ENCODE data around the gene METTL6. TPM values are rescaled to one million over a fixed set of nuclear protein-coding genes. Genes with fewer than 3 reads are reported as not detected.
A peak's percentile ranks its signal among the peaks of the same experiment; 100 is the strongest.
"Not testable (repeated sequence)": the region's sequence is repeated elsewhere in the genome, so short reads cannot be mapped to it uniquely, and the experiment has no call there.

METTL6 gene
- total RNA-seq, 1 donor from 2014 or later = 19.7 TPM

- Mint-ChIP-seq H3K27me3 (ENCODE audit: low read depth) (no peaks in the 10 kb centered on the region), H3K27ac (ENCODE audit: unreplicated experiment) (peak overlapping the region; percentile 95), H3K4me3 (ENCODE audit: unreplicated experiment) (peak overlapping the region; percentile 99), H3K9me3 (ENCODE audit: low read depth) (peaks cover 2% of the 10 kb centered on the region), H3K36me3 (ENCODE audit: low read depth) (peaks cover 6% of the 10 kb centered on the region), H3K4me1 (ENCODE audit: low read depth) (peaks cover 52% of the 10 kb centered on the region)
- DNase-seq (ENCODE audit: low spot score) = no peak
- no peak for TF ChIP-seq CTCF (IDR thresholded peaks at IDR 0.05)
Observed at GRCh38 chr3:15429080-15429479, 1.7 kb upstream of the METTL6 start.

- Mint-ChIP-seq H3K27me3 (ENCODE audit: low read depth) (no peaks in the 10 kb centered on the region), H3K27ac (ENCODE audit: unreplicated experiment) (peak overlapping the region; percentile 95), H3K36me3 (ENCODE audit: low read depth) (peaks cover 4% of the 10 kb centered on the region), H3K9me3 (ENCODE audit: low read depth) (peaks cover 2% of the 10 kb centered on the region), H3K4me1 (ENCODE audit: low read depth) (peaks cover 52% of the 10 kb centered on the region), H3K4me3 (ENCODE audit: unreplicated experiment) (peak overlapping the region; percentile 99)
- no peak for TF ChIP-seq CTCF (IDR thresholded peaks at IDR 0.05)
- DNase-seq (ENCODE audit: low spot score) = no peak
Observed at GRCh38 chr3:15428539-15428938, 1.2 kb upstream of the METTL6 start.

GRCh38 chr3:15427981-15428380 is 637 bp upstream of the METTL6 start:
- Mint-ChIP-seq H3K27ac (ENCODE audit: unreplicated experiment) (peak overlapping the region; percentile 95), H3K9me3 (ENCODE audit: low read depth) (peaks cover 2% of the 10 kb centered on the region), H3K27me3 (ENCODE audit: low read depth) (no peaks in the 10 kb centered on the region)

GRCh38 chr3:15426579-15427118 is 695 bp downstream of the METTL6 start:
- no peaks in the 10 kb centered on the region for H3K27me3 Mint-ChIP-seq (ENCODE audit: low read depth)
- DNase-seq (ENCODE audit: low spot score) = no peak
- H3K4me3 Mint-ChIP-seq (ENCODE audit: unreplicated experiment) = peak overlapping the region; percentile 99
- peaks cover 4% of the 10 kb centered on the region for H3K36me3 Mint-ChIP-seq (ENCODE audit: low read depth)
- peak overlapping the region; percentile 95 for H3K27ac Mint-ChIP-seq (ENCODE audit: unreplicated experiment)
- TF ChIP-seq CTCF (IDR thresholded peaks at IDR 0.05) = no peak
- peaks cover 52% of the 10 kb centered on the region for H3K4me1 Mint-ChIP-seq (ENCODE audit: low read depth)
- peaks cover 2% of the 10 kb centered on the region for H3K9me3 Mint-ChIP-seq (ENCODE audit: low read depth)

More at GRCh38 chr3:15427981-15428380, 637 bp upstream of the METTL6 start:
- DNase-seq (ENCODE audit: low spot score) = no peak
- TF ChIP-seq CTCF (IDR thresholded peaks at IDR 0.05) = no peak
- Mint-ChIP-seq H3K4me1 (ENCODE audit: low read depth) (peaks cover 52% of the 10 kb centered on the region), H3K4me3 (ENCODE audit: unreplicated experiment) (peak overlapping the region; percentile 99), H3K36me3 (ENCODE audit: low read depth) (peaks cover 4% of the 10 kb centered on the region)

GRCh38 chr3:15420871-15421270 is 6.5 kb downstream of the METTL6 start:
- Mint-ChIP-seq H3K4me3 (ENCODE audit: unreplicated experiment) (no peak overlapping the region), H3K4me1 (ENCODE audit: low read depth) (peaks cover 14% of the 10 kb centered on the region), H3K27me3 (ENCODE audit: low read depth) (no peaks in the 10 kb centered on the region), H3K36me3 (ENCODE audit: low read depth) (peaks cover 9% of the 10 kb centered on the region), H3K27ac (ENCODE audit: unreplicated experiment) (no peak overlapping the region), H3K9me3 (ENCODE audit: low read depth) (no peaks in the 10 kb centered on the region)
- TF ChIP-seq CTCF (IDR thresholded peaks at IDR 0.05) = no peak
- no peak for DNase-seq (ENCODE audit: low spot score)

- not testable (repeated sequence) for H3K9me3 Mint-ChIP-seq (ENCODE audit: low read depth); DNase-seq (ENCODE audit: low spot score); H3K27me3 Mint-ChIP-seq (ENCODE audit: low read depth); H3K4me3 Mint-ChIP-seq (ENCODE audit: unreplicated experiment); H3K27ac Mint-ChIP-seq (ENCODE audit: unreplicated experiment); H3K4me1 Mint-ChIP-seq (ENCODE audit: low read depth)
- H3K36me3 Mint-ChIP-seq (ENCODE audit: low read depth) = peaks cover 34% of the 10 kb centered on the region
Observed at GRCh38 chr3:15410966-15411365, 16.4 kb downstream of the METTL6 start.

Measured in chondrocyte (in vitro differentiated cells).